ENCODE results near the gene CCP110.
"Not testable (repeated sequence)": the region's sequence is repeated elsewhere in the genome, so short reads cannot be mapped to it uniquely, and the experiment has no call there.

- TF ChIP-seq CTCF (conservative IDR thresholded peaks at IDR 0.05; ENCODE audit: low read depth, low read length); EZH2 (IDR thresholded peaks at IDR 0.05; ENCODE audit: low read length, unreplicated experiment): not testable (repeated sequence)
Measured at GRCh38 chr16:19543278-19543996, 19.7 kb downstream of the CCP110 start.
